ENCODE data around the gene IFT25.
A peak's percentile ranks its signal among the peaks of the same experiment; 100 is the strongest.
"Not testable (repeated sequence)": the region's sequence is repeated elsewhere in the genome, so short reads cannot be mapped to it uniquely, and the experiment has no call there.

IFT25 gene

GRCh38 chr1:53889304-53890298 is 55.9 kb downstream of the IFT25 start, which contains the start of gene YIPF1:
Gene YIPF1, minus strand, starts transcription at chr1:53889797. Its CDS starts 860 bp downstream, at chr1:53888937.
- peak; percentile 66 to 79 (median 71) for DNase-seq (ENCODE audit: low read depth in 3 of 3)

DNA sequence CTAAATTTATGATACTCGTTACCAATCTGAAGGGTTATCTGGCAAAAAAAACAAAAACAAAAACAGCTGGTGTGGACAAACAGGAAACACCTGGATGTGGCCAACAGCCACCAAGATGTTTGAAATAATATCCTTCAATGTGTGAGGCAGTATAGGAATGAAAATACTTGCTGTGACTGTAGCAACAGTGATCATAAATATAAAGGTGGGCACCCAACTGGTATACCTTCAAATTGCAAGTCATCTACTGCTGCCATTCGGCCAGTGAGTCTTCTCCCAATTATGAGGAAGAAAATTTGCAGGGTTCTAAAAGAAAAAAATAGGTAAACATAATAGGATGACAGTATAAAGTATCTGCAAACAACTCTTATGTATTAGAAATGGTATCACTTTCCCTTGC is 56.8 kb downstream of the IFT25 start:
- DNase-seq (ENCODE audit: low read depth in 3 of 3): no peak

DNA sequence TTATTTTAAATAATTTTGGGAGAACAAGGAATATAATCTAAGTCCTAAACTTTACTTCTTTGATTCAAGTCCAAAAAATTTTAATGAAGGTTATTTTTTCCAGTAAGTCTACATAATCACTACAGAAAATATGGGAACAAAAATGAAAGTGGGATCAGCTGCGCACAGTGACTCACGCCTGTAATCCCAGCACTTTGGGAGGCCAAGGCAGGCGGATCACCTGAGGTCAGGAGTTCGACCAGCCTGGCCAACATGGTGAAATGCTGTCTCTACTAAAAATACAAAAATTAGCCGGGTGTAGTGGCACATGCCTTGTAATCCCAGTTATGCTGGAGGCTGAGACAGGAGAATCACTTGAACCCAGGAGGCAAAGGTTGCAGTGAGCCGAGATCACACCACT is 61.9 kb downstream of the IFT25 start:
- not testable (repeated sequence) for DNase-seq (ENCODE audit: low read depth in 3 of 3)

- DNase-seq (ENCODE audit: low read depth in 3 of 3): not testable (repeated sequence)
These were observed 63.6 kb downstream of the IFT25 start for GRCh38 chr1:53881853-53882252.

GRCh38 chr1:53878492-53879105 is 66.9 kb downstream of the IFT25 start:
- DNase-seq (ENCODE audit: low read depth in 3 of 3): no peak

DNA sequence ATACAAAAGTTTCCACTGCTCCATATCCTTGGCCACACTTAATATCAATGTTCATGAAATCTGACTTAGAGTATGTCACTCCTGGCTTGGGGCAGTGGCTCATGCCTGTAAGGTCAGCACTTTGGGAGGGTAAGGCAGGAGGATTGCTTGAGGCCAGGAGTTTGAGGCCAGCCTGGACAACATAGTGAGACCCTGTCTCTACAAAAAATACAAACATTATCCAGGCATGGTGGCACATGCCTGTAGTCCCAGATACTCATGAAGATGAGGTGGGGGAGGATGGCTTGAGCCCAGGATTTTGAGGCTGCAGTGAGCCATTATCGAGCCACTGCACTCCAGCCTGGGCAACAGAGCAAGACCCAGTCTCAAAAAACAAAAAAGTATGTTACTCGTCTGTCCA is 70.3 kb downstream of the IFT25 start:
- DNase-seq (ENCODE audit: low read depth in 3 of 3): not testable (repeated sequence)

DNA sequence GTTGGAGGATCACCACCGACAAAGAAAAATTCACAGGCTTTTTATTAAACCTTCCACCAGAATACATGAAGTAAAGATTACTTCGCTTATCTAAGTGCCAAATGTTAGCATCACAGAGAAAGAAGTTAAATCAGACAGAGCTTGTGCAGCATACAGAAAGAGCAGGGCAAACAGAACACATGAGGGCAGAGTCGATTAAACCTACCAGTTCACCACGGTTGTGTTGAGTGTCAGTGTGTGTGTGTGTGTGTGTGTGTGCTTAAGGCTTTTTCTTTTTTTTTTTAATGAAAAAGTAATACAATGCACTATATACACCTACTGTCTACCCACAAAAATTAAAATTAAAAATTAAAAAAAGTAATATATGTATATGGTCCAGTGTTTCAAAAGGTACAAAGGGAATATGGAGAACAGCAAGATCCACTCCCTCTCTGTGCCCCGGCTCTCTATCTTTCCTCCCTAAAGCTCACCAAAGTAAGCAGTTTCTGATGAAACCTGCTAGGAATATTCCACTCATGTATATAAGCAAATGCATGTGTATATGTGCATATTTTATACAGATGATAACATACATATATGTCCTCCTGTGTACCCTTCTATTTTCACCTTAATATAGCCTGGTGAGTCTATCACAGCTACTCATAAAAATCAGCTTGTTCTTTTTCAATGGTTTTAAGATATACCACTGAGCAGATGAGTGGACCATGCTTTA is 73.6 kb downstream of the IFT25 start:
- no peak for DNase-seq (ENCODE audit: low read depth in 3 of 3)
